H9 (cell line): ENCODE results near the gene RCHY1. TPM values are rescaled to one million over a fixed set of nuclear protein-coding genes. Genes with fewer than 3 reads are reported as not detected.

ENCODE experiments used
- DNase-seq: peaks from one replicate; pipeline ENCODE4 v3.0.0-alpha.2; 2017
- H2AFZ ChIP-seq: one replicate; pipeline ENCODE4 v1.6.1; 2013; ENCODE audit warnings: mild to moderate bottlenecking, low read length, control low read depth, moderate library complexity
- H2AK5ac ChIP-seq: 2 replicates; pipeline ENCODE4 v1.6.1; 2013; ENCODE audit warnings: low read length, control low read depth, mixed read lengths; ENCODE audit not compliant: insufficient read length
- H2BK120ac ChIP-seq: one replicate; pipeline ENCODE4 v1.6.1; 2013; ENCODE audit warnings: low read depth, mild to moderate bottlenecking, low read length, control low read depth, inconsistent platforms; ENCODE audit not compliant: poor library complexity, severe bottlenecking
- H2BK12ac ChIP-seq: 2 replicates; pipeline ENCODE4 v1.6.1; 2013; ENCODE audit warnings: low read length, control low read depth, mixed read lengths, low read depth; ENCODE audit not compliant: insufficient read length
- H2BK15ac ChIP-seq: 2 replicates; pipeline ENCODE4 v1.6.1; 2013; ENCODE audit warnings: low read depth, low read length, control low read depth
- H2BK20ac ChIP-seq: one replicate; pipeline ENCODE4 v1.6.1; 2013; ENCODE audit warnings: low read depth, mild to moderate bottlenecking, low read length, control low read depth, inconsistent platforms; ENCODE audit not compliant: poor library complexity, severe bottlenecking
- H2BK5ac ChIP-seq: 2 replicates; pipeline ENCODE4 v1.6.1; 2013; ENCODE audit warnings: low read length, control low read depth, mixed read lengths; ENCODE audit not compliant: insufficient read length
- H3K14ac ChIP-seq: 2 replicates; pipeline ENCODE4 v1.6.1; 2013; ENCODE audit warnings: low read length, control low read depth; ENCODE audit not compliant: insufficient read depth
- H3K18ac ChIP-seq: 2 replicates; pipeline ENCODE4 v1.6.1; 2013; ENCODE audit warnings: low read depth, mild to moderate bottlenecking, mixed read lengths, low read length, control low read depth; ENCODE audit not compliant: insufficient read length
- H3K23ac ChIP-seq: 2 replicates; pipeline ENCODE4 v1.6.1; 2013; ENCODE audit warnings: low read length, control low read depth, mixed read lengths, low read depth; ENCODE audit not compliant: insufficient read length
- H3K23me2 ChIP-seq: 2 replicates; pipeline ENCODE4 v1.6.1; 2013; ENCODE audit warnings: low read depth, mild to moderate bottlenecking, mixed read lengths, low read length, control low read depth; ENCODE audit not compliant: insufficient read length, poor library complexity, severe bottlenecking
- H3K27ac ChIP-seq: 2 replicates; pipeline ENCODE4 v1.5.1; 2013; ENCODE audit warnings: low read length, control low read depth, mixed read lengths, low read depth; ENCODE audit not compliant: insufficient read length
- H3K27me3 ChIP-seq: 2 replicates; pipeline ENCODE4 v1.6.1; 2013; ENCODE audit warnings: low read length, control low read depth, inconsistent platforms; ENCODE audit not compliant: insufficient read depth
- H3K4ac ChIP-seq: 2 replicates; pipeline ENCODE4 v1.6.1; 2013; ENCODE audit warnings: low read depth, mild to moderate bottlenecking, control low read depth, inconsistent platforms, low read length, moderate library complexity
- H3K4me1 ChIP-seq: 2 replicates; pipeline ENCODE4 v1.6.1; 2013; ENCODE audit warnings: low read length, control low read depth, inconsistent platforms; ENCODE audit not compliant: insufficient read depth
- H3K4me2 ChIP-seq: 2 replicates; pipeline ENCODE4 v1.6.1; 2013; ENCODE audit warnings: low read length, control low read depth, mixed read lengths; ENCODE audit not compliant: insufficient read length, insufficient read depth
- H3K56ac ChIP-seq: 2 replicates; pipeline ENCODE4 v1.6.1; 2013; ENCODE audit warnings: low read depth, mild to moderate bottlenecking, mixed read lengths, low read length, control low read depth; ENCODE audit not compliant: insufficient read length
- H3K79me1 ChIP-seq: 2 replicates; pipeline ENCODE4 v1.6.1; 2013; ENCODE audit warnings: low read depth, mild to moderate bottlenecking, moderate library complexity, low read length, control low read depth, inconsistent platforms; ENCODE audit not compliant: insufficient read depth, poor library complexity, severe bottlenecking
- H3K79me2 ChIP-seq: 2 replicates; pipeline ENCODE4 v1.6.1; 2013; ENCODE audit warnings: low read length, control low read depth, inconsistent platforms; ENCODE audit not compliant: insufficient read depth
- H3K9ac ChIP-seq: 2 replicates; pipeline ENCODE4 v1.6.1; 2013; ENCODE audit warnings: low read length, control low read depth, mixed read lengths; ENCODE audit not compliant: insufficient read length; ENCODE audit errors: extremely low read depth
- H3K9me3 ChIP-seq: one replicate; pipeline ENCODE4 v1.6.1; 2013; ENCODE audit warnings: low read depth, low read length, inconsistent platforms; ENCODE audit not compliant: control insufficient read depth
- H3T11ph ChIP-seq: one replicate; pipeline ENCODE4 v1.6.1; 2013; ENCODE audit warnings: mild to moderate bottlenecking, low read length, control low read depth, inconsistent platforms
- H4K20me1 ChIP-seq: one replicate; pipeline ENCODE4 v1.6.1; 2013; ENCODE audit not compliant: control insufficient read depth, insufficient read length, insufficient read depth
- H4K5ac ChIP-seq: 2 replicates; pipeline ENCODE4 v1.6.1; 2013; ENCODE audit warnings: low read depth, mild to moderate bottlenecking, mixed read lengths, low read length, control low read depth; ENCODE audit not compliant: insufficient read length
- H4K8ac ChIP-seq: replicated peaks from 2 replicates; pipeline ENCODE4 v1.6.1; 2013; ENCODE audit warnings: low read length, control low read depth, mixed read lengths, low read depth; ENCODE audit not compliant: insufficient read length
- H4K91ac ChIP-seq: 2 replicates; pipeline ENCODE4 v1.6.1; 2013; ENCODE audit warnings: low read depth, mild to moderate bottlenecking, moderate library complexity, mixed read lengths, low read length, control low read depth; ENCODE audit not compliant: insufficient read length
- H3K27ac Mint-ChIP-seq, 3 experiments: 2 replicates in 2 of 3; 3 replicates in 1 of 3; pipeline ENCODE4 v1.8.0; 2020 to 2021; ENCODE audit warnings: mixed read lengths in 3 of 3, mild to moderate bottlenecking in 1 of 3, moderate library complexity in 1 of 3
- H3K27me3 Mint-ChIP-seq: 2 replicates; pipeline ENCODE4 v1.8.0; 2021; ENCODE audit warnings: low read depth, mild to moderate bottlenecking, moderate library complexity, mixed read lengths
- H3K36me3 Mint-ChIP-seq, 3 experiments: 2 replicates in 2 of 3; 3 replicates in 1 of 3; pipeline ENCODE4 v1.8.0; 2020 to 2021; ENCODE audit warnings: low read depth in 3 of 3, mixed read lengths in 3 of 3; ENCODE audit not compliant: insufficient read depth in 1 of 3
- H3K4me1 Mint-ChIP-seq, 2 experiments: 2 replicates each; pipeline ENCODE4 v1.8.0; 2020; ENCODE audit warnings: mixed read lengths in 2 of 2
- H3K4me3 Mint-ChIP-seq, 2 experiments: 2 replicates in 1 of 2; 3 replicates in 1 of 2; pipeline ENCODE4 v1.8.0; 2020 to 2021; ENCODE audit warnings: mild to moderate bottlenecking in 2 of 2, mixed read lengths in 2 of 2, moderate library complexity in 1 of 2
- H3K9me3 Mint-ChIP-seq, 2 experiments: 2 replicates in 1 of 2; 3 replicates in 1 of 2; pipeline ENCODE4 v1.8.0; 2020; ENCODE audit warnings: mild to moderate bottlenecking in 2 of 2, mixed read lengths in 2 of 2, moderate library complexity in 1 of 2
- WGBS: extraction: QIAGEN DNeasy Blood & Tissue Kit; methylation state at CpG from one replicate; pipeline ENCODE4 v1.1.7; 2013; ENCODE audit warnings: missing lambda C conversion rate, low lambda C conversion rate, mixed read lengths; ENCODE audit not compliant: insufficient read length; ENCODE audit errors: extremely low coverage; 5-methylcytosine and 5-hydroxymethylcytosine counted together
- total RNA-seq: library from RNA; stranded (reverse); gene quantifications from 2 replicates; pipeline ENCODE4 v1.2.1, GENCODE V29; 2021
- TF ChIP-seq, protein P1 (sequence below): fragments of 200-600 bp; sonication (generic); conservative IDR thresholded peaks from 3 replicates; pipeline ENCODE4 v1.8.0; 2021; ENCODE audit warnings: antibody characterized with exemption, mild to moderate bottlenecking

RCHY1 gene
- total RNA-seq, 1 experiment from 2014 or later = 47.9 TPM

- H3K27me3 ChIP-seq = no peaks in the 10 kb centered on the region
- no peak overlapping the region for H3K9ac ChIP-seq
- no peak overlapping the region for H3K4me3 Mint-ChIP-seq
- H2BK5ac ChIP-seq = no peak overlapping the region
- no peak overlapping the region for H4K8ac ChIP-seq
- H4K91ac ChIP-seq = no peak overlapping the region
- DNase-seq = no peak
- H3K27ac ChIP-seq = no peak overlapping the region
- WGBS = no CpG with 5 or more reads among the region's 1 CpG
- no peak overlapping the region for H2BK20ac ChIP-seq
- H3T11ph ChIP-seq = no peak overlapping the region
- H3K4me2 ChIP-seq = no peak overlapping the region
- no peaks in the 10 kb centered on the region for H3K27me3 Mint-ChIP-seq
- peaks cover 3 to 4% (median 3%) of the 10 kb centered on the region in 3 experiments; a peak in 4 of 7 replicates for H3K36me3 Mint-ChIP-seq
- no peak overlapping the region for H3K18ac ChIP-seq
- H2BK12ac ChIP-seq = no peak overlapping the region
- no peak overlapping the region for H3K56ac ChIP-seq
- H3K4me1 Mint-ChIP-seq = 0 out of 4 replicates have a peak, but pooled peaks cover 0 to 2% of the 10 kb centered on the region in 2 experiments
- H3K79me1 ChIP-seq = no peaks in the 10 kb centered on the region
- H3K4ac ChIP-seq = no peak overlapping the region
- TF ChIP-seq, protein P1, sequence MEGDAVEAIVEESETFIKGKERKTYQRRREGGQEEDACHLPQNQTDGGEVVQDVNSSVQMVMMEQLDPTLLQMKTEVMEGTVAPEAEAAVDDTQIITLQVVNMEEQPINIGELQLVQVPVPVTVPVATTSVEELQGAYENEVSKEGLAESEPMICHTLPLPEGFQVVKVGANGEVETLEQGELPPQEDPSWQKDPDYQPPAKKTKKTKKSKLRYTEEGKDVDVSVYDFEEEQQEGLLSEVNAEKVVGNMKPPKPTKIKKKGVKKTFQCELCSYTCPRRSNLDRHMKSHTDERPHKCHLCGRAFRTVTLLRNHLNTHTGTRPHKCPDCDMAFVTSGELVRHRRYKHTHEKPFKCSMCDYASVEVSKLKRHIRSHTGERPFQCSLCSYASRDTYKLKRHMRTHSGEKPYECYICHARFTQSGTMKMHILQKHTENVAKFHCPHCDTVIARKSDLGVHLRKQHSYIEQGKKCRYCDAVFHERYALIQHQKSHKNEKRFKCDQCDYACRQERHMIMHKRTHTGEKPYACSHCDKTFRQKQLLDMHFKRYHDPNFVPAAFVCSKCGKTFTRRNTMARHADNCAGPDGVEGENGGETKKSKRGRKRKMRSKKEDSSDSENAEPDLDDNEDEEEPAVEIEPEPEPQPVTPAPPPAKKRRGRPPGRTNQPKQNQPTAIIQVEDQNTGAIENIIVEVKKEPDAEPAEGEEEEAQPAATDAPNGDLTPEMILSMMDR = no peak
- no peak overlapping the region for H2AFZ ChIP-seq
- no peaks in the 10 kb centered on the region for H3K4me1 ChIP-seq
- H3K14ac ChIP-seq = no peak overlapping the region
- H3K9me3 Mint-ChIP-seq = peaks cover 5 to 13% of the 10 kb centered on the region in 2 experiments
- H2AK5ac ChIP-seq = no peak overlapping the region
- no peak overlapping the region for H2BK15ac ChIP-seq
- no peaks in the 10 kb centered on the region for H4K20me1 ChIP-seq
- H3K23ac ChIP-seq = no peak overlapping the region
- no peaks in the 10 kb centered on the region for H3K23me2 ChIP-seq
- no peaks in the 10 kb centered on the region for H3K9me3 ChIP-seq
- H3K79me2 ChIP-seq = no peaks in the 10 kb centered on the region
- no peak overlapping the region for H2BK120ac ChIP-seq
- no peak overlapping the region for H4K5ac ChIP-seq
- no peak overlapping the region for H3K27ac Mint-ChIP-seq
Measured at GRCh38 chr4:75429208-75429607, 85.0 kb downstream of the RCHY1 start.

Other genes with a start within 250 kb of the RCHY1 start
- 11.0 and 11.7 TPM in 2 replicates for gene THAP6, start 70 bp upstream of the RCHY1 start, total RNA-seq
- not detected in 2 replicates for gene ODAPH, start 41.7 kb upstream of the RCHY1 start, total RNA-seq
- gene CDKL2, start 116.1 kb upstream of the RCHY1 start, total RNA-seq = 1.5 and 1.8 TPM in 2 replicates
- 405 and 412 TPM in 2 replicates for gene G3BP2, start 159.0 kb upstream of the RCHY1 start, total RNA-seq
- 109 and 110 TPM in 2 replicates for gene USO1, start 210.2 kb upstream of the RCHY1 start, total RNA-seq